ENCODE results near the gene ASB18.

ASB18 gene

GRCh38 chr2:236241181-236242056 is 22.8 kb downstream of the ASB18 start:
- no peak for DNase-seq (ENCODE audit: low read depth in 2 of 2)

- no peak for DNase-seq (ENCODE audit: low read depth in 2 of 2)
Observed at GRCh38 chr2:236240228-236240990, 23.8 kb downstream of the ASB18 start.

- no peak for DNase-seq (ENCODE audit: low read depth in 2 of 2)
Observed at GRCh38 chr2:236239276-236240065, 24.7 kb downstream of the ASB18 start.

- no peak for DNase-seq (ENCODE audit: low read depth in 2 of 2)
Observed at GRCh38 chr2:236238751-236239150, 25.5 kb downstream of the ASB18 start.

- DNase-seq (ENCODE audit: low read depth in 2 of 2) = no peak
Observed at GRCh38 chr2:236237468-236238190, 26.6 kb downstream of the ASB18 start.

DNA sequence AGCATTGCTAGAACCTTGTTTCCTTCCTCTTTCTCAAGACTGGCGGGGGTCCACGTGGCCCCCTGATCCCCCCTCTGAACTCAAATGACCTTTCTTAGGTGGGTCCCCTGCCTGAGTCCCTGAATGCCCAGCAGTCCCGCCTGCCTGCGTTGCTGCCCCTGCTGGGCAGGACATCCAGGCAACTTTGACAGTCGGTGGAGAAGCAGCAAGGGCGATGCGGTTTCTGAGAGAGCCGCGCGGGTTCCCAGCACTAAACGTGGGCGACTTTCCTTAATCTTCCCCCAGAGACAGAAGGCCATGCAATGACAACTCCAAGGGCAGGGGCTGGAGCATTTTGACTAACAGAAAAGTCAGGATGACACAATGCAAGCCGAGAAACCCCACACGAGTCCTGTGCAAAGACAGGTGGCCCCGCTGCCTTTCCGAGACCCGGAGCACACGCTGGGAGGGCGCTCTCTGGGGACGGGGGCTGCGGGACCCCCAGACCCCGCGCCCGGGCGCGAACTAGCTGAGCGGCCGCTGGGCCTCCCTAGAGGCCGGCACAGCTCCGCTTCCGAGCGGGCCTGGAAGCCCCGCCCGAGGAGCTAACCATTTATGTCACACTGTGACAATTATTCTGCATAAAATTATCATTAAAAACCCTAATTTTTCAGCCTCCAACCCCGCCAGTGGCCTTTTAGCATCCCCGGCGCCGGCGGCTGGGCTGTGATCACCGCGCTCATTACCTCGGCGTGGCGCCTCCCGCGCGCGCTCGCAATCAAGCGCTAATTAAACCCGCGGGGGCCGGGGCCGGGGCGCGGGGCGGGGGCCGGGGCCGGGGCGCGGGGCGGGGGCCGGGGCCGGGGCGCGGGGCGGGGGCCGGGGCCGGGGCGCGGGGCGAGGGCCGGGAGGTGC is 27.4 kb downstream of the ASB18 start:
- DNase-seq (ENCODE audit: low read depth in 2 of 2) = no peak

GRCh38 chr2:236229186-236229585 is 35.0 kb downstream of the ASB18 start:
- no peak for DNase-seq (ENCODE audit: low read depth in 2 of 2)

GRCh38 chr2:236223675-236224074 is 40.5 kb downstream of the ASB18 start:
- no peak for DNase-seq (ENCODE audit: low read depth in 2 of 2)

DNA sequence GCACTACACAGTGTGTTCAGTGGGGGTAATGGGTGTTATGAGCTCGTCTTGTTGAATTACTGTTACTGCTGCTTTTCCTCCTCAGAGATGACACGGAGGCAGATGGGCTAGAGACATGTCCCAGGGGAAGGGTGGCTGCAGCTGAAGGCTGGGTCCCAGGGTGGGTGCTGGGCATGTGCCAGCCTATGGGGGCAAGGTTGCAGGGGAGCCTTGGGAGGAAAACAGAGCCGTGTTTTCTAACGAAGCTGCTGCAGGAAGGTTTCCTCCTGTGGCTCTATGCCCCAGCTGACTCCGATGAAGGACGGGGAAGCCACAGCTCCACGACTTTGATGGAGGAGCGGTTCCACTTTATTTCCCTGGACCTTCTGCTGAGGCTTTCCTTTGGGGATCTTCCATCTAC is 42.4 kb downstream of the ASB18 start:
- no peak for DNase-seq (ENCODE audit: low read depth in 2 of 2)

DNA sequence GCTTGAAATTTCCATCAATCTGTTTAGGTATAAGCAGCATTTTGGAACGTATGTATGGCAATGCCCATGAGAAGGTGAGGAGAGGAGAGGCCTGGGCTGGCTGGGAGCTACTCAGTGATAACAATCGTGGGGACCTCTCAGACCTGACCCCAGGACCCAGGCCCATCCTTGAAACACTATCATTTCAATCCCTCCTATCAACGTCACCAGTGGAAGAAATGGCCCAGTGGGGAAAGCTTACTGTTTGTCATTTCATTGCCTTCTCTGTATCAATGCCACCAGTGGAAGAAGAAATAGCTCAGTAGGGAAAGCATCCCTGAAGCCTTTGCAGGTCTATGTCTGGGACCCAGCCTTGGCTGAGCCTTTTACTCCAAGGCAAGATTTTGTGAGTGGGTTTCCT is 44.8 kb downstream of the ASB18 start:
- DNase-seq (ENCODE audit: low read depth in 2 of 2) = no peak

- no peak for DNase-seq (ENCODE audit: low read depth in 2 of 2)
Observed at GRCh38 chr2:236217926-236218325, 46.3 kb downstream of the ASB18 start.

GRCh38 chr2:236216711-236217110 is 47.5 kb downstream of the ASB18 start:
- DNase-seq (ENCODE audit: low read depth in 2 of 2) = no peak

- DNase-seq (ENCODE audit: low read depth in 2 of 2) = no peak
Observed at GRCh38 chr2:236215761-236216333, 48.4 kb downstream of the ASB18 start.

GRCh38 chr2:236215196-236215595 is 49.0 kb downstream of the ASB18 start:
- no peak for DNase-seq (ENCODE audit: low read depth in 2 of 2)

- no peak for DNase-seq (ENCODE audit: low read depth in 2 of 2)
Observed at GRCh38 chr2:236214376-236214995, 49.7 kb downstream of the ASB18 start.

DNA sequence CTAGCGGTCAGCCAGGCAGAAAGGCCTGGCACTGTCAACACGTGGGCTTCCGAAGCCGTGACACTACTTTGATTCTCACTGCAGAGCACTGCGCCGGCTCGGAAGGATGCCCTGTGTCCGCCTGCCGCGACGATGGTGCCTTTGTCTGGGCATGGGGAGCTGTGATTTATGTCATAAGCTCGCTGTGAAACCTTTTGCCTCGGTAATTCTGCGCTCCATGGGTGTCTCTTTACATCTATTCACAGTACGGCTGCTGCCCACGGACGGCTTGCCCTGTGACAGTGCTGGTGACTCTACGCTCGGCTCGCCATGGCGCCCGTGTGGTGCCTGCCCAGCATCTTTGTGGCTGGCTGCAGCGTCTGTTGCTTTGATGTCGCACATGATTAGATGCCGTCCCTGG is 52.9 kb downstream of the ASB18 start:
- DNase-seq (ENCODE audit: low read depth in 2 of 2) = no peak

DNA sequence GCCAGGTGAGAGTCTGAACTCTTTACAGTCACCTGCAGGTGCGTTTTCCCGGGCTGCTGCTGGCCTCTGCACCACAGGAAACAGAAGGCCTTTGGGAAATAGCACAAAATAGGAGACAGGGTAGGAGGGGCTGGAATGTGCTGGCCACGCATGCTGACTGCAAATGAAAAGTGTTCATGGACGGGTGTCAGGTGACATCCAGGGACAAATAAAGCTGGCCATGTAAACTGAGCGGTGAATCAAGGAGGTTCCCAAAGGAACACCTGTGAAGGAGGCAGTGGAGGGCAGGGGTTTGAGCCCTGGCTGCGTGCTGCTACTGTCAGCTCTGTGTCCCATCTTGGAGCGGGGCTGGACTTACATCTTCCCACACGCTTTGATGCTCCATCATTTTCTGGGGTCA is 53.7 kb downstream of the ASB18 start:
- no peak for DNase-seq (ENCODE audit: low read depth in 2 of 2)

GRCh38 chr2:236209996-236210395 is 54.2 kb downstream of the ASB18 start:
- DNase-seq (ENCODE audit: low read depth in 2 of 2) = no peak

DNA sequence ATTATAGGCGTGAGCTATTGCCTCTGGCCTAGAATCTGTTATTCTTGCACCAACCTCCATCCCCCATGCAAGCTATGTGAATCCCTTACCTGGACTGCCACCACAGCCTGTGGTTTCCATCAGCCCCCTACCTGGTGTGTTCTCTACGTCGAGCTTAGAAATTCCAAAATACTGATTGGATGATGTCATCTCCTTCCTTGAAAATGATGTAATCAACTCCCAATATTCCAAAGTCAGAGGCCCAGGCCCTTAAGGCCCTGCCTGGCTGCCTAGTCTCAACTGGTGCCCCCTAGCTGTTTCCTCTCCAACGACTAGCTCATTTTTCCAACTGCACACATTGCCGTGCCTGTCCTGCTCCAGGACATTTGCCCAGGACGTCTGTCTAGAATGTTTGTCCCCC is 54.7 kb downstream of the ASB18 start:
- DNase-seq (ENCODE audit: low read depth in 2 of 2) = no peak

Data from stimulated activated CD8-positive, alpha-beta memory T cell treated with anti-CD3 and anti-CD28 coated beads, Interleukin-7, amount 100 ng/mL, for 1 hour (primary cell).